OCI-LY7 (cell line): ENCODE data around the gene SGK1.

Experiments used
- EZH2phosphoT487 ChIP-seq: fragments of 200-600 bp; sonication (generic); IDR thresholded peaks from 2 replicates; pipeline ENCODE4 v1.6.1; 2018; ENCODE audit warnings: low read depth, borderline replicate concordance, mild to moderate bottlenecking, mixed run types, antibody characterized with exemption, low read length, moderate library complexity, mixed read lengths
- TF ChIP-seq, protein P1 (sequence below): fragments of 200-600 bp; sonication (generic); conservative IDR thresholded peaks from 2 replicates; pipeline ENCODE4 v1.5.1; 2014; ENCODE audit warnings: mild to moderate bottlenecking, antibody characterized with exemption, low read length, moderate library complexity, mixed read lengths

DNA sequence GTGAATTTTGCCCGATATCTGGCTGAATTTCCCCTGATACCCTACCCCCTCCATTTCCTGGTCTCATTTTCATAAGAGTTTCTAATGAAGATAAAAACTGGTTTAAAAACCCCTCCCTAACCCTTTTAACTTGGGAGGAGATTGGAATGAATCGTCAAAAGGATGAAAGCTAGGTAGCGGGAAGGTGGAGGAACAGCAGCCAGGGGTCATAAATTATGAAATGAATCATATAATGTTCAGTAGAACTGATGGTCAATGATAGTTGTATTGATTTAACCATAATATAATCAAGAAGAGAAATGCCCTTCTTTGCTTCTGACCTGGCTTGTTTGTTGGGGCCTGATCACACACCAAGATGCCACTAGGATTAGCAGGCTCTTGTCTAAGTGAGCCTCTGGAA, 38.5 kb upstream of the SGK1 start:
- TF ChIP-seq, protein P1, sequence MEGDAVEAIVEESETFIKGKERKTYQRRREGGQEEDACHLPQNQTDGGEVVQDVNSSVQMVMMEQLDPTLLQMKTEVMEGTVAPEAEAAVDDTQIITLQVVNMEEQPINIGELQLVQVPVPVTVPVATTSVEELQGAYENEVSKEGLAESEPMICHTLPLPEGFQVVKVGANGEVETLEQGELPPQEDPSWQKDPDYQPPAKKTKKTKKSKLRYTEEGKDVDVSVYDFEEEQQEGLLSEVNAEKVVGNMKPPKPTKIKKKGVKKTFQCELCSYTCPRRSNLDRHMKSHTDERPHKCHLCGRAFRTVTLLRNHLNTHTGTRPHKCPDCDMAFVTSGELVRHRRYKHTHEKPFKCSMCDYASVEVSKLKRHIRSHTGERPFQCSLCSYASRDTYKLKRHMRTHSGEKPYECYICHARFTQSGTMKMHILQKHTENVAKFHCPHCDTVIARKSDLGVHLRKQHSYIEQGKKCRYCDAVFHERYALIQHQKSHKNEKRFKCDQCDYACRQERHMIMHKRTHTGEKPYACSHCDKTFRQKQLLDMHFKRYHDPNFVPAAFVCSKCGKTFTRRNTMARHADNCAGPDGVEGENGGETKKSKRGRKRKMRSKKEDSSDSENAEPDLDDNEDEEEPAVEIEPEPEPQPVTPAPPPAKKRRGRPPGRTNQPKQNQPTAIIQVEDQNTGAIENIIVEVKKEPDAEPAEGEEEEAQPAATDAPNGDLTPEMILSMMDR, result no peak
- TF ChIP-seq EZH2phosphoT487, result no peak
